Hepatic stellate cell (primary cell): ENCODE results near the gene AFAP1.

Source experiments
- DNase-seq: peaks from one replicate; pipeline ENCODE4 v3.0.0; 2011; ENCODE audit warnings: low spot score

The AFAP1 gene

GRCh38 chr4:7713757-7714156, 225.9 kb downstream of the AFAP1 start:
- no peak for DNase-seq

GRCh38 chr4:7712021-7712671, 227.5 kb downstream of the AFAP1 start:
- no peak for DNase-seq

GRCh38 chr4:7711307-7711963, 228.2 kb downstream of the AFAP1 start:
- no peak for DNase-seq

GRCh38 chr4:7710576-7711306, 228.9 kb downstream of the AFAP1 start:
- no peak for DNase-seq

- DNase-seq, result no peak
Measured at GRCh38 chr4:7710126-7710525, 229.5 kb downstream of the AFAP1 start.

GRCh38 chr4:7709431-7709830, 230.2 kb downstream of the AFAP1 start:
- DNase-seq, result no peak

GRCh38 chr4:7708981-7709380, 230.7 kb downstream of the AFAP1 start:
- no peak for DNase-seq
